Measurements from ENCODE around the gene RPUSD2.

The RPUSD2 gene

GRCh38 chr15:40569129-40569953 lies at the start of gene RPUSD2:
Gene RPUSD2, plus strand, starts transcription at chr15:40569299. Its CDS starts 39 bp downstream, at chr15:40569338.
- peak; percentile 93 for DNase-seq

DNA sequence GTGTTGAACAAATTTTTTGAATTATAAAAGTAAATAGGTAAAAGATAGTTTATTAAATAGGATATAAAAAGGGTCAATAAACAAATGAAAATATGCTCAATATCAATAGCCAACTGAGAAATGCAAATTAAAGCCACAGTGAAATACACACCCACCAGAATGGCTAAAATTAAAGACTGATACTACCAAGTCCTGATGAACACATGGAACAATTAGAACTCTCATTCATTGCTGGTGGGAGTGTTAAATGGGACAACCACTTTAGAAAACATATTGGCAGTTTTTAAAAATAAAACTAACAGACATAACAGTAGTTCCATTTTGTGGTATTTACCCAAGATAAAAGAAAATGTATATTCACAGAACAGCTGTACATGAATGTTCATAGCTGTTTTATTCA lies 45.5 kb upstream of the RPUSD2 start:
- DNase-seq = no peak

DNA sequence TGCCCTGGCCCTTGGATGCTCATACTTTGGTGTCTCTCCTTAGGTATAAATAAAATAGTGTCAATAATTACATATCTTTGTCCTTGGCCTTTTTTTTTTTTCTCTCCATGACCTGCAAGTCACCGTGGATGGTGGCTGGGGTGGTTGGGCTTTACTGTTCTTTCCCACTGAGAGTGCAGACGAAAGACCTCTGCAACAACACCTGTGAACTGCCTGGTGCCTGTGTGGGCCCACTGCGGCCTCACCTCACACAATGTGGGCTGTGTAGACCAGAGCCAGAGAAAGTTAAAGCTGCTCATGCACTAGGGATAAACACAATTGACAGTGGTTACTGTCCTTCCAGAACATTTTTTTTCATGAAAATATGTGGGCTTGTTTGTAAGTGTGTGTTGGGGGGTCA lies 43.2 kb upstream of the RPUSD2 start:
- DNase-seq = no peak

- no peak for DNase-seq
Observed at GRCh38 chr15:40528801-40529200, 40.3 kb upstream of the RPUSD2 start.

- DNase-seq = no peak
Observed at GRCh38 chr15:40533763-40534364, 35.2 kb upstream of the RPUSD2 start.

DNA sequence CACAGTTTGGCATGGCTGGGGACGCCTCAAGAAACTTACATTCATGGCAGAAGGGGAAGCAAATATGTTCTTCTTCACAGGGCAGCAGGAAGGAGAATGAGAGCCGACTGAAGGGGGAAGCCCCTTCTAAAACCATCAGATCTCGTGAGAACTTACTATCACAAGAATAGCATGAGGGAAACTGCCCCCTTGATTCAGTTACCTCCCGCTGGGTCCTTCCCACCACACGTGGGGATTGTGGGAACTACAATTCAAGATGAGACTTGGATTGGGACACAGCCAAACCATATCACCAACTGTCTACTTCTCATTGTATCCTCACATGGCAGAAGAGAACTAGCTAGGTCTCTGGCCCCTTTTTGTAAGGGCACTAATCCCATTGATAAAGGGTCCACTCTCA lies 34.7 kb upstream of the RPUSD2 start:
- DNase-seq = no peak

GRCh38 chr15:40536501-40536900 lies 32.6 kb upstream of the RPUSD2 start:
- DNase-seq = no peak

DNA sequence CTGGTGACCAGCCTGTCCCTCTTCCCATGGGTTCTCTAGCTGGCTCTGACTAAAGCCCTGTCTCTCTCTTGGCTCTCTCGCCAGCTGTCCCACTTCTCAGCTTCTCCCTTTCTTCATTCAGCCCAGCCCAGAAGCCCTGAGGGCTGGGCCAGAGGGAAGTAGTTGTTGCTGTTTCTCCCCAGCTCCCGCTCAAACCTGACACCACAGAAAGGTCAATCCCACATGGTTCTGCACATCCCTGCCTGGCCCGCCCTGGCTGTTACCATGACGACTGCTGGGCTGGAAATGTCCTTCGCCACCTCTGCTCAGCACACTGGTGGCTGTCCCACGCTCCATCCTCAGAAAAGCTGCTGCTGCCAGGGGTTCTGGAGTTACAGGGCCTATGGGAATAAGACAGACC lies 30.1 kb upstream of the RPUSD2 start:
- DNase-seq = no peak

- no peak for DNase-seq
Observed at GRCh38 chr15:40543082-40543481, 26.0 kb upstream of the RPUSD2 start.

DNA sequence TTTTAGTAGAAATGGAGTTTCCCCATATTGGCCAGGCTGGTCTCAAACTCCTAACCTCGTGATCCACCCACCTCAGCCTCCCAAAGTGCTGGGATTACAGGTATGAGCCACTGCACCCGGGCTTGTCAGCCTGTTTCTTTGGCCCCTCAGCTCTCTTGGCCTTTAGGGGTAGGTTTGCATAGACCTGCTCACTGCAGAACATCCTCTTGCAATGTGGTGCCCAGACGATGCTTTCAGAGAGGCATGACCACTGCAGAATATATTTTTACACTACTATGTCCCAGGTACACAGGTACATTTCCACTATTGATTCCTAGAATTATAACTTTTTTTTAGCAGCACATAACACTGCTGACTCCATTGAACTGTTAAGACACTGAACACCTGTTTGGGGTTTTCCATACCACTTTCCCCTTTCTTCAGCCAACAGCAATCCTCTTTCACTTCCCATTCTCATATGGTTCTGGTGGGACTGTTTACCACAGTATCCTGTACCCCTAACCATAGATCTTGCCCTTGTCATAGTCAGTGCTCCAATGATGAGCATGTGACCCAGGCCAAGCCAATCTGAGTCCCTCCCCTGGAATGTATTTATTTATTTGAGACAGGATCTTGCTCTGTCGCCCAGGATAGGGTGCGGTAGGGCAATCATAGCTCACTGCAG lies 25.3 kb upstream of the RPUSD2 start:
- DNase-seq = no peak

- DNase-seq = no peak
Observed at GRCh38 chr15:40545457-40545856, 23.6 kb upstream of the RPUSD2 start.

DNA sequence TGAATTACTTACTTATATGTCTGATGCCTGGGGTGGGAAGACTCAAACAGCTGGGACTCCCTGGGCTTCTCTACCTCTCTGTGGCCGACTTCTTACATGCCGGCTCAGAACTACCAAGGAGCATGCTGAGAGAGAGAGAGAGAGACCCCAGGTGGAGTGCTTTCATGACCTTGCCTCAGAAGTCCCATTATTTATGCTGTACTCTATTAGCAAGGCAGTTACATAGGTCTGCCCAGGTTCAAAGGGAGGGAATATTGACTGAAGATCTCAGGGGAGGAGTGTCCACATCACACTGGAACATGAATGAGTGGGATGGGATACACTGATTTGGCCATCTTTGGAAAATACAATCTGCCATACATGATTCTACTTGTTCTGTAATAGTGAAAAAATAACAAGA lies 20.5 kb upstream of the RPUSD2 start:
- DNase-seq = no peak

- DNase-seq = no peak
Observed at GRCh38 chr15:40549894-40550293, 19.2 kb upstream of the RPUSD2 start.

DNA sequence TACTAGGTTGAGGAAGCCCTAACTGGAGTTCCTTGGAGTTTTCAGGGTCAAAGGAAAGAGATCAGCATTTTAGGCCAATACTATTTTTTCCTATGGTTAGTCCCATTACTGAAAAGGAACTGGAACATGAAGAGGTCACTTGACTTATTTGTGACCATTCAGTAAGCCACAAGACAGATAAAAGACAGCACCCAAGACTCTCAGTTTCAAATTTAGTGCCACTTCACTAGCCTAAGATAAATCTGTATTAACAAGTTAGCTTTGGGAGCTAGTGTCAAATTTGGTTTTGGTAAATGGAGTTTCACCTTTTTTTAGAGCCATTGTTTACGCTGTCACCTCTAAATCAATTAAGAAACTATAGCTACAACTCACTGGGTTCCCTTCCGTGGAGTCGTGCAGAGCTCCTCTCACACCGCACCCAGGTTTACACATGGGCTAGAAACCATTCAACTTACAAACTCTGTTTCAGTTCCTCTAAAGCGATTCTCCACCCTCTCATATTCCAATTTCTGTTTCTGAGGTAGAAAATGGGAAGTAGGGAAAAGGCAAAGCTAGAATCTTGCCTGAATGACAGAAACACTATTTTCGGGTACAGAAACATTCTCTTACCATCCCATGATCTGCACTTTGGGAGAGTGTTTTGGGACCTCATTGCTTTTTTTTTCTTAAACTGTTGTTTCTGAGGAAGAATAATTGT lies 18.6 kb upstream of the RPUSD2 start:
- DNase-seq = no peak

DNA sequence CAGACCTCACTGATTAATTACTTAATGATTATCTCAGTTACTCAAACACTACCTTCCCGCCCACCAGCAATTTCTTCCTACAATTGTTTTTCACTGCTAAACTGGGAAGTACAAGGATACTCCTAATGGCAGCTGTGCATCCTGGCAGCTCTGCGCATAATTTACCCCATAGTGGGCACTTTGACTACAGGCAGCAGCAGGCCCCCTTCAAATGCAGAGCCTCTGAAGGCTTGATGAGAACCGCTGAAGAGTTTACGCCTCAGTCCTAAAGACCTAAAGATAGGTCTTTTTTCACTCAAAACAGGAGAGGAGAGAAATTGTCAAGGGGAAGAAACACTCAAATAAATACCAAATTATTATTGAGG lies 15.0 kb upstream of the RPUSD2 start:
- DNase-seq = no peak

DNA sequence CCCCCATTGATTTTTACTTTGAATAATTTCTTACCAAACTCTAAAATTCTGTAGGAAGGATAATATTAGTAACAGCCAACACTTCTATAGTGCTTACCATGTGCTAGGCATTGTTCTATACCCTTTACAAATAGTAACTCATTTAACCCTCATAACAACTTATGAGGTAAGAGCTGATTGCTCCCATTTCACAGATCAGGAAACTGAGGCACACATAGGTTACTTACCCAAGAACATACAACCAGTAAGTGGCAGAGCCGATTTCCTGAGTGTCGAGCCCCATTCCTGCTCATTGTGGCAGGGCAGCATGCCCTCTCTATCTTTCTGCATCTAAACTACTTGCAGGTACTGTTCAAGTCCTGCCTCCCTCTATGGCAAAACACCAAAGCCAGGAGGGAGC lies 13.2 kb upstream of the RPUSD2 start:
- DNase-seq = no peak

GRCh38 chr15:40558952-40559742 lies 10.0 kb upstream of the RPUSD2 start:
- no peak for DNase-seq

DNA sequence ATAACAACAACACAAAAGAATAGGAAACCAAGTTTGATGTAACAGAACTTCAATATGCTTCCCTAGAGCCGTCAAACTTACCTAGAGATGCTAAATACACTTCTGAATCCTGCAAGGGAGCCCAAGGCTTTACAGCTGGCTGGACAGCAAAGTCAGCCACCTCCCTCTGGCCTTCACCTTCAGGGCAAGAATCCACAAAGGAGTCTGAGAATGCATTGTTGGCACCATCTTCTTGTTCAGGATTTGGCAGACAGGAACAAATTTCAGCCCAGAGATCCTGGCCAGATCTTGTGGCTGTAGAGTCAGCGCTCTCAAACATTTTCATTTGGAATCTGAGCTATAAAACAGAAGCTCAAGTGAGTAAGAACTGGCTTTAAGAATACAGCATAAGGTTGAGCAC lies 6.4 kb upstream of the RPUSD2 start:
- DNase-seq = no peak

GRCh38 chr15:40563426-40563825 lies 5.7 kb upstream of the RPUSD2 start:
- DNase-seq = no peak

DNA sequence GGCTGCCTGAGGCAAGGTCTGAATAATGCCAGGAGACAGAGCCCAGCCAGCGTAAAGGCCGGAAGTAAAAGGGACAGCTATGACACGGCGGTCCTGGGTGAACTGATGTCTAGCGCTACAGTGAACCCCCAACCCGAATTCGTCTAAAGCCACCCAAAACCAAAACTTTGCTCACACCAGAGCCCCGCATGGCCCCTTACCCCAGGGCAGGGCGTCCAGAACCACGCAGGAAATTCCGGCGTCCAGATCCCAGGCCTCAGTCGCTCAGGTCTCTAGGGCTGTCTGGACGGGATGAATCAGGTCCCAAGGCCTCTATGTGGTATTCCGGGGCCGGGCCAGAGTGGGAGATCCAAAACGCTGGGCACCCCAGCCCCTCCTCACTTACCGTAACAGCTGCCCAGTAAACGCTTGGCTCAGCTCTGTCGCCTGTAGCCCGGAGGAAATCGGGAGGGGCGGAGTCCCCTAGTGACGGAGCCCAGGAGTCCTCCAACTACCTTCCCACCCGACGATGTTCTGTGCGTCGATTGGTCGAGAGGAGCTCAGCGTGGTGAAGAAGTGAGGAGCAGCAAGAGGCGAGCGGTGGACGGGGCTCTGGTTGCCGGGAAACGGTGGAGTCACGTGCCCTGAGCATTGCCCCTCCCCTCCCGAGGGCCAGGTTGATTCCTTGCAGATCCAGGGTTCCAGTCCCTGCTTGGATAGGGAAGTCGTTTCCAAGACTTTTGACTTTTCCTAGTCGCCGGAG lies 4.3 kb upstream of the RPUSD2 start, which contains the start of gene CCDC32:
TSS of gene CCDC32 (minus strand) at position 452 of the 742 bp plus-strand sequence. CDS start 2,027 bp downstream, outside the sequence.
- DNase-seq = peak; percentile 96

DNA sequence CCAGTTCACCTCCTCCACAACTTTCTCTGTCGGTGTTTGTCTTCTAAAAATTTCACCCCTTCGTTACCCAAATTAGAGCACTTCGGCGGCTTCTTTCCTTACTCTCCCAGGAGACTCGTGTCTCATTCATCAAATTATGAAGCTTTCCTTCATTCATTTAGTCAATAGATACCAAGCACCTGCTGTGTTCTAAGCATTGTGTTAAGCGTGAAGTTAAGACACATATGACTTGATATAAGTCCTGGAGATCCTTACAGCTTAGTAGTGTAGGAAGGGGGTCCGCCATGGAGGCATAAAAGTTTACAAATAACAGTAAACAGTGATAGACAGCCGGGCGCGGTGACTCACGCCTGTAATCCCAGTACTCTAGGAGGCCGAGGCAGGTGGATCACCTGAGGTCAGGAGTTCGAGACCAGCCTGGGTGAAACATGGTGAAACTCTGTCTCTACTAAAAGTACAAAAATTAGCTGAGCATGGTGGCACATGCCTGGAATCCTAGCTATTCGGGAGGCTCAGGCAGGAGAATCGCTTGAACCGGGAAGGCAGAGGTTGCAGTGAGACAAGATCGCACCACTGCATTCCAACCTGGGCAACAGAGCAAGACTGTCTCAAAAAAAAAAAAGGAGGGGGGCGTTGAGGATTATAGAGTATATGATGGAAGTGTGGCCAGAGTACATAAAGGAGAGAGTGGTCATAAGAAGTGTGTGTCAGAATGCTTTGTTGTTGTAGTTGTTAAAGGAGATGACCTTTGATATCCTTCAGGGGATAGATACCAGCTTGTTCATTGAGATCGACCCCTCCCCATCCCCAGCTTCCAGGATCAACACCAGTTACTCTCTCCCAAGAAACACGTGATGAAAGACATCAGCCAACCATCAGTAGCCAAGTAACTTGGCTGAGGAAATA lies 3.5 kb upstream of the RPUSD2 start:
- DNase-seq = no peak
